Measurements from ENCODE around the gene FREM1. TPM values are rescaled to one million over a fixed set of nuclear protein-coding genes. Genes with fewer than 3 reads are reported as not detected.

Gene FREM1
- total and polyA plus RNA-seq, 10 of the 15 experiments (the other 5 are each of a cell fraction or from before 2014, with no cell fraction given) = 0.01 to 0.16 (median 0.08) TPM; not detected in 7

GRCh38 chr9:14902561-14902960 lies 7.7 kb downstream of the FREM1 start:
- DNase-seq (ENCODE audit: low read depth, low spot score) (no peak), ATAC-seq (no peak), FAIRE-seq (no peak)
- RAD21 ChIA-PET (ENCODE audit: unreplicated experiment) = no interaction called here
- no peak overlapping the region for H3K27ac ChIP-seq (ENCODE audit: control insufficient read depth, insufficient read depth)
- H3K4me3 ChIP-seq = no peak overlapping the region
- CTCF ChIA-PET = interaction anchor here (1.6 kb wide), 1 partner anchor 134 kb away, joined by 3 read pairs; no protein-coding TSS in a partner anchor
- SMC1A ChIA-PET (ENCODE audit: uncharacterized antibody, unreplicated experiment) = interaction anchor here (0.7 kb wide), 1 partner anchor 1814 kb away, joined by 3 read pairs; no protein-coding TSS in a partner anchor
- no peak overlapping the region for H3K4me2 ChIP-seq (ENCODE audit: control insufficient read depth, insufficient read depth)
- H4K20me1 ChIP-seq (ENCODE audit: control insufficient read depth, insufficient read depth) = no peaks in the 10 kb centered on the region
- in situ Hi-C loops (cut with MboI) (no loop called here), intact Hi-C loops (cut with micrococcal nuclease; ENCODE audit: unreplicated experiment) (no loop called here)
- H2AFZ ChIP-seq (ENCODE audit: control insufficient read depth, low read depth, low read length) = no peak overlapping the region
- POLR2A ChIA-PET = no interaction called here
- no peaks in the 10 kb centered on the region for H3K9me3 ChIP-seq (replicated peaks; ENCODE audit: control insufficient read depth, insufficient read depth, low read length)
- H3K9ac ChIP-seq (ENCODE audit: control insufficient read depth, insufficient read depth, low read length) = no peak overlapping the region
- no peaks in the 10 kb centered on the region for H3K27me3 ChIP-seq (replicated peaks in 1 of 2; ENCODE audit: control insufficient read depth in 2 of 2, insufficient read depth in 2 of 2, low read length in 1 of 2)
- no TSS peak for BruUV-seq (replicated peaks)
- no peaks in the 10 kb centered on the region for H3K4me1 ChIP-seq (ENCODE audit: control insufficient read depth, insufficient read depth, low read length)
- WGBS (ENCODE audit: insufficient coverage, insufficient replicate concordance, low lambda C conversion rate, missing lambda C conversion rate) = 0% methylated on average over 1 of the region's 1 CpG
- no peaks in the 10 kb centered on the region for H3K36me3 ChIP-seq (ENCODE audit: control insufficient read depth in 2 of 2, insufficient read depth in 2 of 2, low read length in 1 of 2)
- H3K79me2 ChIP-seq (ENCODE audit: control insufficient read depth, insufficient read depth, low read length) = no peaks in the 10 kb centered on the region
- TF ChIP-seq SIN3A (IDR thresholded peaks at IDR 0.05; ENCODE audit: low read depth, low read length) (no peak), EZH2 (IDR thresholded peaks at IDR 0.05; ENCODE audit: borderline replicate concordance, control insufficient read depth, low read depth, low read length) (no peak), WRNIP1 (IDR thresholded peaks at IDR 0.05; ENCODE audit: borderline replicate concordance, low read depth, low read length) (no peak), JUNB (IDR thresholded peaks at IDR 0.05) (no peak), ATF2 (IDR thresholded peaks at IDR 0.05; ENCODE audit: low read length) (no peak), IKZF2 (IDR thresholded peaks at IDR 0.05) (no peak), SMAD1 (IDR thresholded peaks at IDR 0.05; ENCODE audit: low read depth, partially characterized antibody) (no peak), RELB (IDR thresholded peaks at IDR 0.05; ENCODE audit: low read depth) (no peak), NR2C2 (IDR thresholded peaks at IDR 0.05; ENCODE audit: borderline replicate concordance, control insufficient read depth, insufficient read length, low read depth) (no peak), EGR1 (IDR thresholded peaks at IDR 0.05; ENCODE audit: borderline replicate concordance in 1 of 2, low read depth in 2 of 2, low read length in 2 of 2) (no peak), STAT1 (conservative IDR thresholded peaks at IDR 0.05) (no peak), IKZF1 (conservative IDR thresholded peaks at IDR 0.05) (no peak), NKRF (conservative IDR thresholded peaks at IDR 0.05) (no peak), BHLHE40 (IDR thresholded peaks at IDR 0.05; ENCODE audit: borderline replicate concordance in 1 of 2, low read depth in 2 of 2, low read length in 1 of 2) (no peak), MEF2A (IDR thresholded peaks at IDR 0.05; ENCODE audit: insufficient read depth, low read depth, low read length) (no peak), GABPA (IDR thresholded peaks at IDR 0.05; ENCODE audit: low read depth) (no peak), POLR2AphosphoS5 (IDR thresholded peaks at IDR 0.05; ENCODE audit: low read length) (no peak), PBX3 (IDR thresholded peaks at IDR 0.05; ENCODE audit: insufficient replicate concordance, low read depth, low read length) (no peak), FOS (IDR thresholded peaks at IDR 0.05; ENCODE audit: borderline replicate concordance, extremely low read depth, insufficient read length) (no peak)
